ENCODE results near the gene SETD7.

Gene SETD7

DNA sequence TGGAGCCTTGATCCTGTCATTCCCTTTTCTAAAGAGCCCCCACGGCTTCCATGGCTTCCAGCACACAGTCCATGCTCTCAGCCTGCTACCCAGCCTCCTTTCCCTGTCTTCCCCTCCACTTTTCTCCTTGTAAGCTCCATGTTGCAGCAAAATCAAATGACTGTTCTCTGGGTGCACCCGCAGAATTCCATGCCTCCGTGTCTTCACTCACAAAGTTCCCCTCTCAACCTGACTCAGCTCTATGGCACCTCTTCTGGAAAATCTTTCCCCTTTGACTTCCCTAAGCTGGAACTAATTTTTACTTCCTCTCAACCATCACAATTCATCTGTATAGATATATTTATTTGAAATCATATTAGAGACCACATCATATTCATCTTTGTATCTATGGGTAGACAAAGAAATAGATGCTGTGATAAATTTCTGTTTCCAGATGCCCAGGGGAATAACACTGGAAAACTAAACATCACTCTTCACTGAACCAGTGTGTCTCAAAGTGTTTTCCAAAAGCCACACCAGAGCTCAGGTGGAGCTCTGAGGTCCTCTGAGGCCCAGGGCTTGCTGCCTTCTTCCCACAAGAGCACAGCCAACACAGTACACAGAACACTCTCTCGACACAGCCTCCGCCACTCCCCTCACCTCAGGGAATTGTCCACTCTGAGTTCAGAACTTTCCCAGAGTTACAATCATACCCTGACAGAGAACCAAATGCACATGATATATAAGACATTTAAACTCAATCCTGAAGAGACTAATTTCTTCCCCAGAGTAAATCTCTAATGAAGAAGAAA is 3.3 kb downstream of the SETD7 start:
- no peak for DNase-seq (ENCODE audit: low read depth)
- H3K4me3 ChIP-seq (ENCODE audit: low read depth, low read length), result no peak overlapping the region
- TF ChIP-seq, protein P1, sequence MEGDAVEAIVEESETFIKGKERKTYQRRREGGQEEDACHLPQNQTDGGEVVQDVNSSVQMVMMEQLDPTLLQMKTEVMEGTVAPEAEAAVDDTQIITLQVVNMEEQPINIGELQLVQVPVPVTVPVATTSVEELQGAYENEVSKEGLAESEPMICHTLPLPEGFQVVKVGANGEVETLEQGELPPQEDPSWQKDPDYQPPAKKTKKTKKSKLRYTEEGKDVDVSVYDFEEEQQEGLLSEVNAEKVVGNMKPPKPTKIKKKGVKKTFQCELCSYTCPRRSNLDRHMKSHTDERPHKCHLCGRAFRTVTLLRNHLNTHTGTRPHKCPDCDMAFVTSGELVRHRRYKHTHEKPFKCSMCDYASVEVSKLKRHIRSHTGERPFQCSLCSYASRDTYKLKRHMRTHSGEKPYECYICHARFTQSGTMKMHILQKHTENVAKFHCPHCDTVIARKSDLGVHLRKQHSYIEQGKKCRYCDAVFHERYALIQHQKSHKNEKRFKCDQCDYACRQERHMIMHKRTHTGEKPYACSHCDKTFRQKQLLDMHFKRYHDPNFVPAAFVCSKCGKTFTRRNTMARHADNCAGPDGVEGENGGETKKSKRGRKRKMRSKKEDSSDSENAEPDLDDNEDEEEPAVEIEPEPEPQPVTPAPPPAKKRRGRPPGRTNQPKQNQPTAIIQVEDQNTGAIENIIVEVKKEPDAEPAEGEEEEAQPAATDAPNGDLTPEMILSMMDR (IDR thresholded peaks at IDR 0.05; ENCODE audit: low read depth, low read length, missing control alignments), result no peak

DNA sequence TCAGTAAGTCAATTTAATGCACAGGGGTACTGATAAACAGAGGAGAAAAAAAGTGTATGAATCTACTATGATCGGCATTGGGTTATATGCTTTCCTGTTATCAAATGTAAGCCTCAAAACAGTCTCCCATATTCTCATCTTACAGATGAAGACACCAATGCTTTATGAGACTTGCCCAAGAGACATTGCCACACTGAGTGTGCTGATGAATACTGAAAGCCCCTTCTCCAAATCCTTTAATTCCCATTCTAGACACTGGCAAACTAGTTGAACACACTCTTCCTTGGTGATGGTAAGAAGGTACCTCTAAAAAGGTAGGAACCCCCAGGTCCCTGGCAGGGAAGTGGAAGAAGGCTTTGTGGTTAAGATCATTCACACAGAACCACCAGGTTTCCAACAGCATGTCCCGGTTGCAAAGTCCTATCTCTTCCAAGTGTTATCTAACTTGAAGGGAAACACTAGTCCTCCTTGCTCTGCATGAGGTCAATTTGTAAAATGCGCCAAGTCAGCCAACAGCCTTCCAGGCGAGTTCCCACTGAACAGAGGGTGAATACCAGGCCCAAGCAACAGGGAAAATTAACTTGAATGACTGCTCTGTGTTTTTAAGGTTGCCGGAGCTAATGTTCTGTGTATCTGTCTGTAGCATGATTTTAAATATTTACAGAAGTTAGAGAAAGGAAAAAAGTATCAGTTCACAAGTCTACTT is 5.1 kb downstream of the SETD7 start:
- H3K4me3 ChIP-seq (ENCODE audit: low read depth, low read length), result no peak overlapping the region
- TF ChIP-seq, protein P1 (IDR thresholded peaks at IDR 0.05; ENCODE audit: low read depth, low read length, missing control alignments), result no peak
- DNase-seq (ENCODE audit: low read depth), result no peak

DNA sequence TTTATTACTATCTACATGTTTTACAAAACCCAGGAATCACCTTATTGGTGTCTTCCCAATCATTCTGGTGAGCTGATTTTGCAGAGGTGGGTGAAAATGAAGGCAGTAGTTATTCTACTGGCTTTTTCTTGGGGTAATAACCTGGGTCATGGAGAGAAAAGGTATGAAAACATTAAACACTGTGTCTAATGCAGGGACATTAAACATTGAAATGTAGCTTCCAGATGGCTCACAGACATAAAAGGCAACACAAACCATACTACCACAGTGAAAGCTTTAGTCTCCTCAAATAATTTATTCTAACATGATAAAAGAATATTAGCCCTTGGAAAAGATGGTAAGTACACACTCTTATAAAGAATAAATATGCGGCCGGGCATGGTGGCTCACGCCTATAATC is 8.0 kb downstream of the SETD7 start:
- H3K4me3 ChIP-seq (ENCODE audit: low read depth, low read length), result no peak overlapping the region
- no peak for DNase-seq (ENCODE audit: low read depth)
- TF ChIP-seq, protein P1 (IDR thresholded peaks at IDR 0.05; ENCODE audit: low read depth, low read length, missing control alignments), result no peak

DNA sequence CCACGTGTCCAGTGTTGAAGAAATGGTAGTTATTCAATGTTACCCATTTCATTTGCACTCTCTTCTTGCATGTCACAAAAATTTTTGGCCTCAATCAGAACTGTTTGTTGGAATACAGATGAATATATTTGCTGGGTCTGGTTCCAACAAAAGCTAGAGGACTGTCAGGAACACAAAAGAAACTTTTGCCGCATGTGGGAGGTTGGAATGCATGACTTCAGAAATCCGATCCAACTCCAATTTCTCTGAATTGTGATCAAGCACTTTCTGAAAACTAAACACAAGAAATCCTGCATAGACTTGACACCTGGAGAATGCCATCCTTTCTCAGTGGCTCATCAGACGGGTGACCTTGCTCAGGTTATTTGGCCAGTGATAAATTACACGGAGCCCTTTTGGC is 15.4 kb downstream of the SETD7 start:
- DNase-seq (ENCODE audit: low read depth), result no peak
- TF ChIP-seq, protein P1 (IDR thresholded peaks at IDR 0.05; ENCODE audit: low read depth, low read length, missing control alignments), result no peak
- H3K4me3 ChIP-seq (ENCODE audit: low read depth, low read length), result no peak overlapping the region

DNA sequence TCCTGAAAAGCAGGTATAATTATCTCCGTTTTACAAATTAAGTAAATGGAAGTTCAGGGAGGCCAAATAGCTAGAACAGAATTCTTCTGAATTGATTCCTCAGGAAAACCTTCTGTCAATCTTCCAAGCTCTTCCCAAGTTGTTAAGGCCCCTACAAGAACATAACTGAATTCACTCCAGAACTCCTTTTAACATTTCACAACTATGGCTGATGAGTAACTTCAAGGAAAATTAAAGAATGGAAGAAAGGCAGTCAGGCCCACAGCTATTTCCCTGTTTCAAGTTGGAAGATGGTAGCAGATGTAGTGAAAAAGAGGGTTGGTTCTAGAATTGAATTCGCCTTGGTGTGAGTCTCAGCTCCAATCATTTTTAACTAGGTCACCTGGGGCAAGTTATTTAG is 15.9 kb downstream of the SETD7 start:
- no peak overlapping the region for H3K4me3 ChIP-seq (ENCODE audit: low read depth, low read length)
- TF ChIP-seq, protein P1 (IDR thresholded peaks at IDR 0.05; ENCODE audit: low read depth, low read length, missing control alignments), result no peak
- no peak for DNase-seq (ENCODE audit: low read depth)

DNA sequence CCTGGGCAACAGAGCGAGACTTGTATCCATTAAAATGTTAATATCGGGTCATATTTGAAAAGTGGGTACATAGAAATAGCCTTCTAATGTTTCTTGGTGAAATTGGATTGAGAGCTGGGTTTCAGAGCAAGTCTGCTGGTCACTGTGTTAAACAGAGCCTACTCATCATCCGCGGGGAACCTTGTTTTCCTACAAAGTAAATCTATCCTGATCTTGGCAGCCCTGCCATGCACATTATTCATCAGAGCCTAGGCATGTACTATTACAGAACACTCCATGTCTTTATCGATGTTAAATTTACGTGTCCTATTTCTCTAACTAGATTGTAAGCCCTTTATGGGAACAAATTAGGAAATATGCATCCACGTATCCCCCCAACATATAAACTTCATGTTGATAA is 18.7 kb downstream of the SETD7 start:
- no peak for DNase-seq (ENCODE audit: low read depth)
- TF ChIP-seq, protein P1 (IDR thresholded peaks at IDR 0.05; ENCODE audit: low read depth, low read length, missing control alignments), result no peak

More for the DNA sequence above, 18.7 kb downstream of the SETD7 start:
- no peak overlapping the region for H3K4me3 ChIP-seq (ENCODE audit: low read depth, low read length)

Data from GM12864 (cell line).